Measurements from ENCODE around the gene CUX1.

CUX1 gene

GRCh38 chr7:102260856-102261255 is 443.4 kb downstream of the CUX1 start:
- TF ChIP-seq, protein P1, sequence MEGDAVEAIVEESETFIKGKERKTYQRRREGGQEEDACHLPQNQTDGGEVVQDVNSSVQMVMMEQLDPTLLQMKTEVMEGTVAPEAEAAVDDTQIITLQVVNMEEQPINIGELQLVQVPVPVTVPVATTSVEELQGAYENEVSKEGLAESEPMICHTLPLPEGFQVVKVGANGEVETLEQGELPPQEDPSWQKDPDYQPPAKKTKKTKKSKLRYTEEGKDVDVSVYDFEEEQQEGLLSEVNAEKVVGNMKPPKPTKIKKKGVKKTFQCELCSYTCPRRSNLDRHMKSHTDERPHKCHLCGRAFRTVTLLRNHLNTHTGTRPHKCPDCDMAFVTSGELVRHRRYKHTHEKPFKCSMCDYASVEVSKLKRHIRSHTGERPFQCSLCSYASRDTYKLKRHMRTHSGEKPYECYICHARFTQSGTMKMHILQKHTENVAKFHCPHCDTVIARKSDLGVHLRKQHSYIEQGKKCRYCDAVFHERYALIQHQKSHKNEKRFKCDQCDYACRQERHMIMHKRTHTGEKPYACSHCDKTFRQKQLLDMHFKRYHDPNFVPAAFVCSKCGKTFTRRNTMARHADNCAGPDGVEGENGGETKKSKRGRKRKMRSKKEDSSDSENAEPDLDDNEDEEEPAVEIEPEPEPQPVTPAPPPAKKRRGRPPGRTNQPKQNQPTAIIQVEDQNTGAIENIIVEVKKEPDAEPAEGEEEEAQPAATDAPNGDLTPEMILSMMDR (IDR thresholded peaks at IDR 0.05; ENCODE audit: poor library complexity, severe bottlenecking) = no peak
- Histone ChIP-seq H3K9me3 (ENCODE audit: severe bottlenecking) (no peaks in the 10 kb centered on the region), H3K36me3 (ENCODE audit: low read depth) (no peaks in the 10 kb centered on the region), H3K4me1 (ENCODE audit: insufficient read depth, poor library complexity, severe bottlenecking) (no peaks in the 10 kb centered on the region), H3K27me3 (ENCODE audit: insufficient read depth, poor library complexity, severe bottlenecking) (no peaks in the 10 kb centered on the region), H3K4me3 (ENCODE audit: severe bottlenecking) (no peak overlapping the region), H3K27ac (ENCODE audit: poor library complexity, severe bottlenecking) (no peak overlapping the region)
- ATAC-seq (ENCODE audit: low read depth) (no peak), DNase-seq (ENCODE audit: low spot score) (no peak)

- no peak for ATAC-seq (ENCODE audit: low read depth)
- Histone ChIP-seq H3K36me3 (ENCODE audit: low read depth) (no peaks in the 10 kb centered on the region), H3K9me3 (ENCODE audit: severe bottlenecking) (no peaks in the 10 kb centered on the region), H3K27me3 (ENCODE audit: insufficient read depth, poor library complexity, severe bottlenecking) (no peaks in the 10 kb centered on the region), H3K4me1 (ENCODE audit: insufficient read depth, poor library complexity, severe bottlenecking) (no peaks in the 10 kb centered on the region), H3K27ac (ENCODE audit: poor library complexity, severe bottlenecking) (no peak overlapping the region), H3K4me3 (ENCODE audit: severe bottlenecking) (no peak overlapping the region)
- no peak for DNase-seq (ENCODE audit: low spot score)
- TF ChIP-seq, protein P1 (IDR thresholded peaks at IDR 0.05; ENCODE audit: poor library complexity, severe bottlenecking) = no peak
These were observed 444.0 kb downstream of the CUX1 start for GRCh38 chr7:102261451-102261850.

GRCh38 chr7:102262546-102262945 is 445.1 kb downstream of the CUX1 start:
- no peaks in the 10 kb centered on the region for H3K9me3 ChIP-seq (ENCODE audit: severe bottlenecking)
- H3K27ac ChIP-seq (ENCODE audit: poor library complexity, severe bottlenecking) = no peak overlapping the region
- DNase-seq (ENCODE audit: low spot score) = no peak
- H3K4me3 ChIP-seq (ENCODE audit: severe bottlenecking) = no peak overlapping the region
- TF ChIP-seq, protein P1 (IDR thresholded peaks at IDR 0.05; ENCODE audit: poor library complexity, severe bottlenecking) = no peak
- H3K36me3 ChIP-seq (ENCODE audit: low read depth) = no peaks in the 10 kb centered on the region
- no peaks in the 10 kb centered on the region for H3K27me3 ChIP-seq (ENCODE audit: insufficient read depth, poor library complexity, severe bottlenecking)
- H3K4me1 ChIP-seq (ENCODE audit: insufficient read depth, poor library complexity, severe bottlenecking) = no peaks in the 10 kb centered on the region
- ATAC-seq (ENCODE audit: low read depth) = no peak

DNA sequence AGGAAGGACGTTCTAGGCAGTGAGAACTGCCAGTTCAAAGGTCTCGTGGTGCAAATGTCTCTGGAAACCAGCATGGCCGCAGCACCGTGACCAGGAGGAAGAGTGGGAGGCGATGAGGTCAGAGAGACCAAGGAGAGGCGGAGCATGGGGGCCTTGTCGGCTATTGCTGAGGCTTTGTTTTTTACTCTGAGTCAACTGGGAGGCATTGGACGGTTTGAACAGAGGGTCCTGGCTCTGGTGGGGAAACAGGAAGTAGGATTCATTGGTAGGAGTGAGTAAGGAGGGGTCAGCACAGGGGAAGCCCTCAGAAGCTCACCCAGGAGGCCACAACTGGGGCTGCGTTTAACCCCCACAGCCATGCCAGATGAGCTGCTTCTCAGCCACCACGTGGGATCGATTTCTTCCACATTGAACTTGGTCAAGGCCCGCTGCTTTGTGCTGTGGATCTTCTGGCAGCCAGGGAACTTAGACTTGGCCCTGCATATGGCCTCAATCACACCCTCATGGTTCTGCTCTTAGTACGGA is 447.0 kb downstream of the CUX1 start:
- H3K4me3 ChIP-seq (ENCODE audit: severe bottlenecking) = no peak overlapping the region
- ATAC-seq (ENCODE audit: low read depth) (no peak), DNase-seq (ENCODE audit: low spot score) (no peak)
- no peaks in the 10 kb centered on the region for H3K4me1 ChIP-seq (ENCODE audit: insufficient read depth, poor library complexity, severe bottlenecking)
- TF ChIP-seq, protein P1 (IDR thresholded peaks at IDR 0.05; ENCODE audit: poor library complexity, severe bottlenecking) = no peak
- H3K27ac ChIP-seq (ENCODE audit: poor library complexity, severe bottlenecking) = no peak overlapping the region
- H3K27me3 ChIP-seq (ENCODE audit: insufficient read depth, poor library complexity, severe bottlenecking) = no peaks in the 10 kb centered on the region
- no peaks in the 10 kb centered on the region for H3K36me3 ChIP-seq (ENCODE audit: low read depth)
- H3K9me3 ChIP-seq (ENCODE audit: severe bottlenecking) = no peaks in the 10 kb centered on the region

DNA sequence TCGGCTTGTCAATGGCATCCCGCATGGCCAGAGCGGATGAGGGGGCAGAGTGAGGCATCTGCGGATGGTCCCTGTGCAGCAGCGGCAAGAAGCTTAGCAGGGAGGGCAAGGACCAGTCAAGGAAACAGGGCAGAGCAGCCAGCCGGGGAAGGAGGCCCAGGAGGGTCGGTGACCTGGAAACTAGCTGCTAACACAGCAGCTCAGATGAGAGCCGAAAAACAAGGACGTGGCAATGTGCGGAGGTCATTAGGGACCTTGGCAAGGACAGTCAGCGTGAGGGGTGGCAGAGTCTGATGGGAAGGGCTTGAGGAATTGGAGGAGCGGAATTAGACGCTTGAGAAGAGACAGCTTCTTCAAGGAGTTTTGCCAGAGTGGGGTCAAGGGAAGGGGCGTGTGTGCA is 449.1 kb downstream of the CUX1 start:
- DNase-seq (ENCODE audit: low spot score) (no peak), ATAC-seq (ENCODE audit: low read depth) (no peak)

More for the DNA sequence above, 449.1 kb downstream of the CUX1 start:
- Histone ChIP-seq H3K9me3 (ENCODE audit: severe bottlenecking) (no peaks in the 10 kb centered on the region), H3K27me3 (ENCODE audit: insufficient read depth, poor library complexity, severe bottlenecking) (no peaks in the 10 kb centered on the region), H3K27ac (ENCODE audit: poor library complexity, severe bottlenecking) (no peak overlapping the region), H3K4me3 (ENCODE audit: severe bottlenecking) (no peak overlapping the region), H3K36me3 (ENCODE audit: low read depth) (no peaks in the 10 kb centered on the region), H3K4me1 (ENCODE audit: insufficient read depth, poor library complexity, severe bottlenecking) (no peaks in the 10 kb centered on the region)
- TF ChIP-seq, protein P1 (IDR thresholded peaks at IDR 0.05; ENCODE audit: poor library complexity, severe bottlenecking) = no peak

All from RWPE2 (cell line).